Measurements from ENCODE around the gene ITM2A. TPM values are rescaled to one million over a fixed set of nuclear protein-coding genes. Genes with fewer than 3 reads are reported as not detected.
A peak's percentile ranks its signal among the peaks of the same experiment; 100 is the strongest.

Gene ITM2A
- polyA plus RNA-seq (2011; rRNA removed) (0.50 and 0.68 TPM in 2 replicates), polyA plus RNA-seq (2017; fragmentation: RNase III; extraction: RNeasy Plus Mini Kit Qiagen cat#74134 plus additional on column Dnase treatment) (0.11 to 0.13 TPM in 2 of 3 replicates, not detected in the other), polyA minus RNA-seq (2011; rRNA and poly(A)+ RNA removed) (0.15 and 0.45 TPM in 2 replicates)
- polyA plus RNA-seq (2012; cell fraction: cytosol; rRNA removed): 0.06 and 0.13 TPM in 2 replicates
- polyA plus RNA-seq (2012; cell fraction: nucleus; rRNA removed): 0.05 TPM in 1 of 2 replicates, not detected in the other

GRCh38 chrX:79366873-79367749 is at the start of gene ITM2A:
ITM2A (minus strand) TSS chrX:79367334; CDS start chrX:79367215, 119 bp downstream.
- Histone ChIP-seq H3K27ac (no peak within 1 kb of the TSS), H3K9me3 (no peaks in the 10 kb centered on the region), H3K4me2 (peak within 1 kb of the TSS; percentile 55), H3K4me3 (peak within 1 kb of the TSS; percentile 12; the same call in 1 of the 3 replicates), H3K4me1 (no peaks in the 10 kb centered on the region)
- POLR2A ChIA-PET: no interaction called here
- DNase-seq (ENCODE audit: low read depth in 1 of 2, low spot score in 1 of 2) (no peak), FAIRE-seq (no peak), ATAC-seq (peak; percentile 66; a peak in 4 of 6 replicates)
- CTCF ChIA-PET: interaction anchor here (0.8 kb wide), 1 partner anchor 10 kb away, joined by 3 read pairs; no protein-coding TSS in a partner anchor
- TF ChIP-seq CHD2 (IDR thresholded peaks at IDR 0.05; ENCODE audit: low read length, partially characterized antibody) (no peak), ZSCAN20 (CRISPR knock-in tag; IDR thresholded peaks at IDR 0.05) (no peak), PHF8 (IDR thresholded peaks at IDR 0.05; ENCODE audit: borderline replicate concordance, low read depth) (no peak), MAX (IDR thresholded peaks at IDR 0.05) (no peak), CEBPB (IDR thresholded peaks at IDR 0.05) (no peak)
- WGBS (ENCODE audit: missing lambda C conversion rate): 19% methylated on average over 29 of the region's 38 CpGs

GRCh38 chrX:79415056-79415455 is 47.9 kb upstream of the ITM2A start:
- WGBS (ENCODE audit: missing lambda C conversion rate): 0% methylated on average over 2 of the region's 2 CpGs
- Histone ChIP-seq H3K4me1 (no peaks in the 10 kb centered on the region), H3K27ac (no peak overlapping the region), H3K9me3 (no peaks in the 10 kb centered on the region), H3K4me3 (no peak overlapping the region), H3K4me2 (no peak overlapping the region)
- ATAC-seq (no peak), DNase-seq (ENCODE audit: low read depth in 1 of 2, low spot score in 1 of 2) (no peak), FAIRE-seq (no peak)
- POLR2A ChIA-PET: no interaction called here
- TF ChIP-seq EP300 (IDR thresholded peaks at IDR 0.05) (no peak), ZNF302 (CRISPR knock-in tag; IDR thresholded peaks at IDR 0.05) (no peak), EHMT2 (IDR thresholded peaks at IDR 0.05; ENCODE audit: low read depth) (no peak), EHF (CRISPR knock-in tag; IDR thresholded peaks at IDR 0.05) (no peak), HEYL (CRISPR knock-in tag; IDR thresholded peaks at IDR 0.05) (no peak), RCOR1 (IDR thresholded peaks at IDR 0.05; ENCODE audit: low read depth, low read length) (no peak), CHD4 (IDR thresholded peaks at IDR 0.05; ENCODE audit: borderline replicate concordance) (no peak), CEBPB (IDR thresholded peaks at IDR 0.05) (no peak)
- CTCF ChIA-PET: no interaction called here

GRCh38 chrX:79413963-79414362 is 46.8 kb upstream of the ITM2A start:
- WGBS (ENCODE audit: missing lambda C conversion rate): 8% methylated on average over 7 of the region's 7 CpGs
- no peak for FAIRE-seq
- no peak overlapping the region for H3K27ac ChIP-seq
- ChIA-PET CTCF (interaction anchor here (0.8 kb wide), 1 partner anchor 859 kb away, joined by 3 read pairs; no protein-coding TSS in a partner anchor), POLR2A (no interaction called here)
- DNase-seq (ENCODE audit: low read depth in 1 of 2, low spot score in 1 of 2): no peak
- no peak overlapping the region for H3K4me2 ChIP-seq
- no peak for ATAC-seq
- no peak overlapping the region for H3K4me3 ChIP-seq
- TF ChIP-seq NR3C1 (IDR thresholded peaks at IDR 0.05) (no peak), ZC3H11A (IDR thresholded peaks at IDR 0.05) (no peak), ATOH8 (CRISPR knock-in tag; IDR thresholded peaks at IDR 0.05; ENCODE audit: low read depth) (no peak), ZFP36 (IDR thresholded peaks at IDR 0.05; ENCODE audit: borderline replicate concordance, partially characterized antibody) (no peak), ZNF302 (CRISPR knock-in tag; IDR thresholded peaks at IDR 0.05) (no peak), EP300 (IDR thresholded peaks at IDR 0.05) (no peak), EHF (CRISPR knock-in tag; IDR thresholded peaks at IDR 0.05) (no peak), RCOR1 (IDR thresholded peaks at IDR 0.05; ENCODE audit: low read depth, low read length) (no peak), JUNB (IDR thresholded peaks at IDR 0.05) (no peak), POLR2AphosphoS2 (conservative IDR thresholded peaks at IDR 0.05; ENCODE audit: low read length) (no peak), NPAS2 (CRISPR knock-in tag; IDR thresholded peaks at IDR 0.05; ENCODE audit: borderline replicate concordance) (no peak), PBX3 (IDR thresholded peaks at IDR 0.05) (no peak), E2F6 (IDR thresholded peaks at IDR 0.05; ENCODE audit: borderline replicate concordance, low read depth) (no peak)
- H3K4me1 ChIP-seq: no peaks in the 10 kb centered on the region
- no peaks in the 10 kb centered on the region for H3K9me3 ChIP-seq

Measured in A549 (cell line).